K562 (cell line): Measurements from ENCODE around the gene ZNF691. TPM values are rescaled to one million over a fixed set of nuclear protein-coding genes. Genes with fewer than 3 reads are reported as not detected.
A peak's percentile ranks its signal among the peaks of the same experiment; 100 is the strongest.

ENCODE experiments used
- BRCA1 ChIP-seq, 2 experiments: fragments of 450-650 bp in 1 of 2; sonication (generic) in 1 of 2; formaldehyde crosslinking in 1 of 2; IDR thresholded peaks; 2 replicates each; pipeline versions ENCODE4 v1.5.0 to v1.6.1; 2017 to 2020; ENCODE audit warnings: mild to moderate bottlenecking in 1 of 2, missing genetic modification reagents in 1 of 2
- MCM2 ChIP-seq: fragments of 450-650 bp; IDR thresholded peaks from 2 replicates; pipeline ENCODE4 v1.6.1; 2017; ENCODE audit warnings: low read depth, mild to moderate bottlenecking
- NBN ChIP-seq: fragments of 450-650 bp; IDR thresholded peaks from 2 replicates; pipeline ENCODE4 v1.6.1; 2016; ENCODE audit warnings: low read depth, mild to moderate bottlenecking
- NUFIP1 ChIP-seq: fragments of 450-650 bp; IDR thresholded peaks from 2 replicates; pipeline ENCODE4 v1.6.1; 2018; ENCODE audit not compliant: partially characterized antibody
- RBM25 ChIP-seq: fragments of 200-400 bp; formaldehyde crosslinking; IDR thresholded peaks from 2 replicates; pipeline ENCODE4 v1.6.1; 2018; ENCODE audit warnings: low read length, low read depth, moderate library complexity; ENCODE audit not compliant: severe bottlenecking
- SMARCB1 ChIP-seq: IDR thresholded peaks from 2 replicates; pipeline ENCODE4 v1.6.1; 2011; ENCODE audit warnings: improper control_type of control experiment, low read depth; ENCODE audit not compliant: insufficient read length
- ZBTB2 ChIP-seq: fragments of 450-650 bp; IDR thresholded peaks from 2 replicates; pipeline ENCODE4 v1.6.1; 2016; ENCODE audit warnings: antibody characterized with exemption
- ZBTB49 ChIP-seq: sonication (generic); formaldehyde crosslinking; IDR thresholded peaks from 2 replicates; pipeline ENCODE4 v1.8.0; 2022; ENCODE audit warnings: missing genetic modification reagents, mild to moderate bottlenecking, borderline replicate concordance
- ZBTB7A ChIP-seq: IDR thresholded peaks from 2 replicates; pipeline ENCODE4 v1.6.1; 2011; ENCODE audit warnings: low read depth, mild to moderate bottlenecking, low read length, moderate library complexity, borderline replicate concordance; ENCODE audit not compliant: control insufficient read depth
- ZNF232 ChIP-seq: sonication (generic); formaldehyde crosslinking; IDR thresholded peaks from 2 replicates; pipeline ENCODE4 v1.8.0; 2022; ENCODE audit warnings: mild to moderate bottlenecking, missing genetic modification reagents
- ZNF584 ChIP-seq: fragments of 200-800 bp; sonication (Bioruptor generic); IDR thresholded peaks from 2 replicates; pipeline ENCODE4 v1.6.1; 2016; ENCODE audit warnings: low read depth, mild to moderate bottlenecking, missing genetic modification characterization, missing compliant biosample characterization
- polyA plus RNA-seq, 8 experiments: library from polyadenylated mRNA; depleted of rRNA in 4 of 8; stranded (reverse) in 5 of 8; unstranded in 3 of 8; fragments of >200 nt; fragmentation: Nextera tagmentation in 2 of 8; fragmentation: Illumina TruSeq in 1 of 8; extraction: Ambion mirVana in 2 of 8; extraction: Trizol in 1 of 8; gene quantifications; 2 replicates each; pipeline versions ENCODE4 v1.2.1 to v1.2.3, GENCODE V29; 2011 to 2014; ENCODE audit warnings: inconsistent platforms in 1 of 8, missing spikeins in 1 of 8
- total RNA-seq, 7 experiments: library from RNA; depleted of rRNA in 6 of 7; stranded (reverse); fragments of >200 nt in 6 of 7; fragmentation: Illumina TruSeq in 2 of 7; extraction: Trizol in 2 of 7; gene quantifications; 2 replicates each; pipeline versions ENCODE4 v1.2.1 to v1.2.3, GENCODE V29; 2011 to 2021; ENCODE audit warnings: low replicate concordance in 1 of 7
- TF ChIP-seq, protein P1 (sequence below): fragments of 450-650 bp; IDR thresholded peaks from 2 replicates; pipeline ENCODE4 v1.6.1; 2018; ENCODE audit not compliant: partially characterized antibody
- TF ChIP-seq, protein P2 (sequence below): sonication (generic); formaldehyde crosslinking; IDR thresholded peaks from 2 replicates; pipeline ENCODE4 v1.8.0; 2022; ENCODE audit warnings: mild to moderate bottlenecking, missing genetic modification reagents, borderline replicate concordance
- TF ChIP-seq, protein P3 (sequence below): fragments of 200-800 bp; sonication (Bioruptor generic); IDR thresholded peaks from 2 replicates; pipeline ENCODE4 v1.6.1; 2017; ENCODE audit warnings: missing genetic modification characterization, missing compliant biosample characterization

Gene ZNF691
- total and polyA plus RNA-seq, 9 of the 15 experiments (the other 6 are each of a cell fraction or from before 2014, with no cell fraction given), result 10.7 to 30.4 (median 14.8) TPM

GRCh38 chr1:42816585-42817439, 29.6 kb upstream of the ZNF691 start, which contains the start of the genes ERMAP and SVBP (continued):
- TF ChIP-seq, protein P1, sequence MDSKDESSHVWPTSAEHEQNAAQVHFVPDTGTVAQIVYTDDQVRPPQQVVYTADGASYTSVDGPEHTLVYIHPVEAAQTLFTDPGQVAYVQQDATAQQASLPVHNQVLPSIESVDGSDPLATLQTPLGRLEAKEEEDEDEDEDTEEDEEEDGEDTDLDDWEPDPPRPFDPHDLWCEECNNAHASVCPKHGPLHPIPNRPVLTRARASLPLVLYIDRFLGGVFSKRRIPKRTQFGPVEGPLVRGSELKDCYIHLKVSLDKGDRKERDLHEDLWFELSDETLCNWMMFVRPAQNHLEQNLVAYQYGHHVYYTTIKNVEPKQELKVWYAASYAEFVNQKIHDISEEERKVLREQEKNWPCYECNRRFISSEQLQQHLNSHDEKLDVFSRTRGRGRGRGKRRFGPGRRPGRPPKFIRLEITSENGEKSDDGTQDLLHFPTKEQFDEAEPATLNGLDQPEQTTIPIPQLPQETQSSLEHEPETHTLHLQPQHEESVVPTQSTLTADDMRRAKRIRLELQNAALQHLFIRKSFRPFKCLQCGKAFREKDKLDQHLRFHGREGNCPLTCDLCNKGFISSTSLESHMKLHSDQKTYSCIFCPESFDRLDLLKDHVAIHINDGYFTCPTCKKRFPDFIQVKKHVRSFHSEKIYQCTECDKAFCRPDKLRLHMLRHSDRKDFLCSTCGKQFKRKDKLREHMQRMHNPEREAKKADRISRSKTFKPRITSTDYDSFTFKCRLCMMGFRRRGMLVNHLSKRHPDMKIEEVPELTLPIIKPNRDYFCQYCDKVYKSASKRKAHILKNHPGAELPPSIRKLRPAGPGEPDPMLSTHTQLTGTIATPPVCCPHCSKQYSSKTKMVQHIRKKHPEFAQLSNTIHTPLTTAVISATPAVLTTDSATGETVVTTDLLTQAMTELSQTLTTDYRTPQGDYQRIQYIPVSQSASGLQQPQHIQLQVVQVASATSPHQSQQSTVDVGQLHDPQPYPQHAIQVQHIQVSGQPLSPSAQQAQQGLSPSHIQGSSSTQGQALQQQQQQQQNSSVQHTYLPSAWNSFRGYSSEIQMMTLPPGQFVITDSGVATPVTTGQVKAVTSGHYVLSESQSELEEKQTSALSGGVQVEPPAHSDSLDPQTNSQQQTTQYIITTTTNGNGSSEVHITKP, result peak; percentile 11
- no peak for TF ChIP-seq MCM2
- TF ChIP-seq, protein P2, sequence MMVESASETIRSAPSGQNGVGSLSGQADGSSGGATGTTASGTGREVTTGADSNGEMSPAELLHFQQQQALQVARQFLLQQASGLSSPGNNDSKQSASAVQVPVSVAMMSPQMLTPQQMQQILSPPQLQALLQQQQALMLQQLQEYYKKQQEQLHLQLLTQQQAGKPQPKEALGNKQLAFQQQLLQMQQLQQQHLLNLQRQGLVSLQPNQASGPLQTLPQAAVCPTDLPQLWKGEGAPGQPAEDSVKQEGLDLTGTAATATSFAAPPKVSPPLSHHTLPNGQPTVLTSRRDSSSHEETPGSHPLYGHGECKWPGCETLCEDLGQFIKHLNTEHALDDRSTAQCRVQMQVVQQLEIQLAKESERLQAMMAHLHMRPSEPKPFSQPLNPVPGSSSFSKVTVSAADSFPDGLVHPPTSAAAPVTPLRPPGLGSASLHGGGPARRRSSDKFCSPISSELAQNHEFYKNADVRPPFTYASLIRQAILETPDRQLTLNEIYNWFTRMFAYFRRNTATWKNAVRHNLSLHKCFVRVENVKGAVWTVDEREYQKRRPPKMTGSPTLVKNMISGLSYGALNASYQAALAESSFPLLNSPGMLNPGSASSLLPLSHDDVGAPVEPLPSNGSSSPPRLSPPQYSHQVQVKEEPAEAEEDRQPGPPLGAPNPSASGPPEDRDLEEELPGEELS, result no peak
- TF ChIP-seq ZBTB2, result no peak
- TF ChIP-seq ZBTB49 (CRISPR knock-in tag), result no peak
- TF ChIP-seq, protein P3, sequence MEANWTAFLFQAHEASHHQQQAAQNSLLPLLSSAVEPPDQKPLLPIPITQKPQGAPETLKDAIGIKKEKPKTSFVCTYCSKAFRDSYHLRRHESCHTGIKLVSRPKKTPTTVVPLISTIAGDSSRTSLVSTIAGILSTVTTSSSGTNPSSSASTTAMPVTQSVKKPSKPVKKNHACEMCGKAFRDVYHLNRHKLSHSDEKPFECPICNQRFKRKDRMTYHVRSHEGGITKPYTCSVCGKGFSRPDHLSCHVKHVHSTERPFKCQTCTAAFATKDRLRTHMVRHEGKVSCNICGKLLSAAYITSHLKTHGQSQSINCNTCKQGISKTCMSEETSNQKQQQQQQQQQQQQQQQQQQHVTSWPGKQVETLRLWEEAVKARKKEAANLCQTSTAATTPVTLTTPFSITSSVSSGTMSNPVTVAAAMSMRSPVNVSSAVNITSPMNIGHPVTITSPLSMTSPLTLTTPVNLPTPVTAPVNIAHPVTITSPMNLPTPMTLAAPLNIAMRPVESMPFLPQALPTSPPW (CRISPR knock-in tag), result peak; percentile 98
- no peak for TF ChIP-seq BRCA1 (IDR thresholded peaks at IDR 0.05)
- no peak for TF ChIP-seq BRCA1 (CRISPR knock-in tag; IDR thresholded peaks at IDR 0.05)
- no peak for TF ChIP-seq NBN
- TF ChIP-seq ZNF584, result no peak
- TF ChIP-seq NUFIP1, result no peak
- TF ChIP-seq ZNF232 (CRISPR knock-in tag), result no peak
- TF ChIP-seq SMARCB1, result no peak
- TF ChIP-seq ZBTB7A, result peak; percentile 78
- TF ChIP-seq RBM25, result no peak
